HG02852 (cell line): ENCODE measurements around the gene PAFAH1B1.
"Not testable (repeated sequence)": the region's sequence is repeated elsewhere in the genome, so short reads cannot be mapped to it uniquely, and the experiment has no call there.

Experiments
- ATAC-seq: cut with Tn5 transposase; IDR thresholded peaks from one replicate; pipeline ENCODE4 v1.9.1; 2021; ENCODE audit warnings: mild to moderate bottlenecking, moderate library complexity; ENCODE audit not compliant: unreplicated experiment

PAFAH1B1 gene

GRCh38 chr17:2634361-2634960 lies 41.0 kb downstream of the PAFAH1B1 start:
- no peak for ATAC-seq

GRCh38 chr17:2635241-2635640 lies 41.8 kb downstream of the PAFAH1B1 start:
- ATAC-seq, result no peak

- no peak for ATAC-seq
These were observed 42.2 kb downstream of the PAFAH1B1 start for GRCh38 chr17:2635675-2636074.

- no peak for ATAC-seq
These were observed 42.9 kb downstream of the PAFAH1B1 start for GRCh38 chr17:2636169-2636930.

GRCh38 chr17:2637422-2637821 lies 44.0 kb downstream of the PAFAH1B1 start:
- no peak for ATAC-seq

- ATAC-seq, result no peak
These were observed 51.5 kb downstream of the PAFAH1B1 start for GRCh38 chr17:2644971-2645370.

GRCh38 chr17:2647957-2648356 lies 54.5 kb downstream of the PAFAH1B1 start:
- ATAC-seq, result no peak

GRCh38 chr17:2649191-2649590 lies 55.7 kb downstream of the PAFAH1B1 start:
- ATAC-seq, result no peak

- ATAC-seq, result not testable (repeated sequence)
These were observed 59.5 kb downstream of the PAFAH1B1 start for GRCh38 chr17:2652911-2653310.

- ATAC-seq, result no peak
These were observed 62.1 kb downstream of the PAFAH1B1 start for GRCh38 chr17:2655546-2655945.

GRCh38 chr17:2656283-2656682 lies 62.8 kb downstream of the PAFAH1B1 start:
- no peak for ATAC-seq

GRCh38 chr17:2659337-2659736 lies 65.9 kb downstream of the PAFAH1B1 start:
- ATAC-seq, result not testable (repeated sequence)

- ATAC-seq, result not testable (repeated sequence)
These were observed 67.0 kb downstream of the PAFAH1B1 start for GRCh38 chr17:2660410-2660809.

- ATAC-seq, result no peak
These were observed 78.6 kb downstream of the PAFAH1B1 start for GRCh38 chr17:2672026-2672425.

- not testable (repeated sequence) for ATAC-seq
These were observed 85.8 kb downstream of the PAFAH1B1 start for GRCh38 chr17:2679247-2679646.

- no peak for ATAC-seq
These were observed 87.5 kb downstream of the PAFAH1B1 start for GRCh38 chr17:2680961-2681360.

GRCh38 chr17:2681650-2682049 lies 88.2 kb downstream of the PAFAH1B1 start:
- ATAC-seq, result no peak

GRCh38 chr17:2682176-2682938 lies 88.9 kb downstream of the PAFAH1B1 start:
- ATAC-seq, result no peak

- ATAC-seq, result no peak
These were observed 90.5 kb downstream of the PAFAH1B1 start for GRCh38 chr17:2683912-2684311.

GRCh38 chr17:2684549-2684948 lies 91.1 kb downstream of the PAFAH1B1 start:
- ATAC-seq, result no peak

- ATAC-seq, result no peak
These were observed 92.2 kb downstream of the PAFAH1B1 start for GRCh38 chr17:2685696-2686095.

GRCh38 chr17:2687074-2687418 lies 93.6 kb downstream of the PAFAH1B1 start:
- no peak for ATAC-seq
